HepG2 (cell line): Measurements from ENCODE around the gene SNX7. TPM values are rescaled to one million over a fixed set of nuclear protein-coding genes. Genes with fewer than 3 reads are reported as not detected.

Experiments
- ATAC-seq: fragments of 200-7000 bp; cut with Tn5 transposase; 3 replicates; pipeline ENCODE4 v1.9.1; 2020; ENCODE audit warnings: mild to moderate bottlenecking, moderate library complexity
- BruUV-seq: library from RNA; stranded (reverse); fragments of 400-500 nt; replicated peaks from 2 replicates; lab custom pipeline; 2021; lab: Mats Ljungman, UMichigan
- CTCF ChIA-PET: fragments of 300-600 bp; formaldehyde crosslinking; extraction: SDS; loops from one replicate; lab custom pipeline; 2021; ENCODE audit warnings: low total read pairs, inconsistent platforms, low intra/inter-chr PET ratio; lab: Yijun Ruan, JAX
- POLR2A ChIA-PET: fragments of 350-600 bp; sonication (Branson Sonifier 250); formaldehyde crosslinking; loops from one replicate; lab custom pipeline; 2020; ENCODE audit warnings: antibody characterized with exemption, inconsistent platforms; lab: Yijun Ruan, JAX
- DNase-seq: peaks from one replicate; pipeline ENCODE4 v3.0.0-alpha.2; 2015; ENCODE audit warnings: low spot score
- FAIRE-seq: peaks from 3 replicates; lab custom pipeline; 2011; peaks lifted over from hg19 to GRCh38; lab: Jason Lieb, UNC
- H2AFZ ChIP-seq: one replicate; pipeline ENCODE4 v1.6.1; 2011; ENCODE audit warnings: low read length, inconsistent platforms
- H3K27ac ChIP-seq: fragments of 300-600 bp; 3 replicates; pipeline ENCODE4 v1.8.0; 2011; ENCODE audit warnings: mixed run types, mild to moderate bottlenecking, mixed read lengths, low read length, inconsistent platforms; ENCODE audit not compliant: insufficient read depth; ENCODE audit errors: extremely low read length
- H3K27me3 ChIP-seq, 2 experiments: fragments of 200-600 bp in 1 of 2; 2 replicates in 1 of 2; 3 replicates in 1 of 2; pipeline versions ENCODE4 v1.6.0 to v1.8.0; 2011; ENCODE audit warnings: low read length in 2 of 2, mild to moderate bottlenecking in 2 of 2, moderate library complexity in 2 of 2, inconsistent platforms in 1 of 2; ENCODE audit not compliant: insufficient read depth in 2 of 2, control insufficient read depth in 1 of 2
- H3K36me3 ChIP-seq, 2 experiments: fragments of 200-600 bp in 1 of 2; replicated peaks in 1 of 2; 2 replicates in 1 of 2; 3 replicates in 1 of 2; pipeline versions ENCODE4 v1.5.1 to v1.8.0; 2011; ENCODE audit warnings: low read length in 2 of 2, inconsistent platforms in 1 of 2; ENCODE audit not compliant: insufficient read depth in 2 of 2, control insufficient read depth in 1 of 2
- H3K4me1 ChIP-seq: 2 replicates; pipeline ENCODE4 v1.5.1; 2012; ENCODE audit warnings: low read length, inconsistent platforms; ENCODE audit not compliant: insufficient read depth
- H3K4me2 ChIP-seq: 2 replicates; pipeline ENCODE4 v1.6.0; 2011; ENCODE audit warnings: low read depth, low read length, inconsistent platforms
- H3K4me3 ChIP-seq, 3 experiments: fragments of 200-600 bp in 1 of 3; sonication (generic), shearing (Covaris generic) in 1 of 3; replicated peaks in 1 of 3; 2 replicates each; pipeline ENCODE4 v1.5.1; 2011 to 2016; ENCODE audit warnings: low read length in 3 of 3, inconsistent platforms in 2 of 3, low read depth in 2 of 3, mild to moderate bottlenecking in 2 of 3, control low read depth in 1 of 3, mixed read lengths in 1 of 3; ENCODE audit not compliant: insufficient read depth in 1 of 3
- H3K79me2 ChIP-seq: one replicate; pipeline ENCODE4 v1.6.1; 2011; ENCODE audit warnings: low read length, inconsistent platforms; ENCODE audit not compliant: insufficient read depth
- H3K9ac ChIP-seq: 2 replicates; pipeline ENCODE4 v1.6.0; 2011; ENCODE audit warnings: mild to moderate bottlenecking, low read depth, low read length, inconsistent platforms; ENCODE audit not compliant: insufficient read depth
- H3K9me3 ChIP-seq: 2 replicates; pipeline ENCODE4 v1.5.1; 2012; ENCODE audit warnings: mild to moderate bottlenecking, low read length
- H4K20me1 ChIP-seq: 2 replicates; pipeline ENCODE4 v1.6.0; 2011; ENCODE audit warnings: inconsistent platforms, mild to moderate bottlenecking, low read length, moderate library complexity; ENCODE audit not compliant: insufficient read depth
- BCL3 ChIP-seq: sonication (generic); formaldehyde crosslinking; IDR thresholded peaks from 2 replicates; pipeline ENCODE4 v1.5.1; 2020; ENCODE audit warnings: mild to moderate bottlenecking, missing genetic modification reagents, moderate library complexity
- BHLHE40 ChIP-seq: IDR thresholded peaks from 2 replicates; pipeline ENCODE4 v1.6.1; 2011; ENCODE audit warnings: low read length, improper control_type of control experiment
- CCDC6 ChIP-seq: sonication (generic); formaldehyde crosslinking; IDR thresholded peaks from 2 replicates; pipeline ENCODE4 v1.8.1; 2022; ENCODE audit warnings: mild to moderate bottlenecking, missing genetic modification reagents, moderate library complexity
- CREB3 ChIP-seq: sonication (generic); formaldehyde crosslinking; IDR thresholded peaks from 2 replicates; pipeline ENCODE4 v1.5.0; 2020; ENCODE audit warnings: missing genetic modification reagents
- CREM ChIP-seq, 2 experiments: sonication (generic) in 1 of 2; formaldehyde crosslinking in 1 of 2; IDR thresholded peaks; 2 replicates each; pipeline versions ENCODE4 v1.4.0 to v1.6.1; 2016 to 2020; ENCODE audit warnings: antibody characterized with exemption in 1 of 2, mild to moderate bottlenecking in 1 of 2, missing genetic modification reagents in 1 of 2
- ETV5 ChIP-seq: IDR thresholded peaks from 2 replicates; pipeline ENCODE4 v1.6.1; 2018; ENCODE audit warnings: missing biosample characterization, missing genetic modification reagents, inconsistent platforms, borderline replicate concordance
- MEIS1 ChIP-seq: sonication (generic); formaldehyde crosslinking; IDR thresholded peaks from 2 replicates; pipeline ENCODE4 v1.9.0; 2021; ENCODE audit warnings: mild to moderate bottlenecking, missing genetic modification reagents, moderate library complexity, borderline replicate concordance
- MXD4 ChIP-seq: IDR thresholded peaks from 2 replicates; pipeline ENCODE4 v1.6.1; 2016; ENCODE audit warnings: mild to moderate bottlenecking, missing biosample characterization, missing genetic modification reagents
- PAF1 ChIP-seq: IDR thresholded peaks from 2 replicates; pipeline ENCODE4 v1.6.1; 2016; ENCODE audit warnings: missing genetic modification reagents, missing compliant biosample characterization
- ZBED4 ChIP-seq: sonication (generic); formaldehyde crosslinking; IDR thresholded peaks from 2 replicates; pipeline ENCODE4 v1.4.0; 2020; ENCODE audit warnings: missing genetic modification reagents, borderline replicate concordance
- ZNF30 ChIP-seq: sonication (generic); formaldehyde crosslinking; IDR thresholded peaks from 2 replicates; pipeline ENCODE4 v1.5.0; 2020; ENCODE audit warnings: mild to moderate bottlenecking, missing genetic modification reagents
- ZNF687 ChIP-seq: sonication (generic); formaldehyde crosslinking; IDR thresholded peaks from 2 replicates; pipeline ENCODE4 v1.5.1; 2020; ENCODE audit warnings: mild to moderate bottlenecking, missing genetic modification reagents, moderate library complexity
- WGBS: methylation state at CpG from one replicate; pipeline ENCODE4 v1.1.6; 2017; ENCODE audit warnings: low lambda C conversion rate; 5-methylcytosine and 5-hydroxymethylcytosine counted together
- in situ Hi-C: cut with HindIII; loops from 2 replicates; pipeline ENCODE4 v1.10.0; 2017; ENCODE audit warnings: low pct_unique_long_range_greater_than_20kb; ENCODE audit not compliant: extremely low pct_ligation_motif_present
- intact Hi-C: fragments of 100-400 bp; cut with micrococcal nuclease; formaldehyde crosslinking; loops from one replicate; pipeline ENCODE4 v1.10.0; 2022; ENCODE audit not compliant: unreplicated experiment
- polyA plus RNA-seq, 8 experiments: library from polyadenylated mRNA; depleted of rRNA in 3 of 8; stranded (reverse) in 7 of 8; unstranded in 1 of 8; fragments of >200 nt; fragmentation: Illumina TruSeq in 4 of 8; extraction: Trizol in 4 of 8; gene quantifications; 2 replicates each; pipeline versions ENCODE4 v1.2.1 to v1.2.3, GENCODE V29; 2011 to 2016; ENCODE audit warnings: low read depth in 4 of 8, missing spikeins in 1 of 8, mixed read lengths in 1 of 8; ENCODE audit not compliant: insufficient read depth in 1 of 8
- total RNA-seq, 5 experiments: library from RNA; depleted of rRNA; stranded (reverse); fragments of >200 nt; fragmentation: Illumina TruSeq; extraction: Trizol; gene quantifications; 2 replicates each; pipeline ENCODE4 v1.2.3, GENCODE V29; 2016; ENCODE audit warnings: low read depth in 1 of 5

SNX7 gene
- total and polyA plus RNA-seq, 2 of the 13 experiments (the other 11 are each of a cell fraction or from before 2014, with no cell fraction given) = 14.3 to 33.5 TPM

- ChIA-PET POLR2A (no interaction called here), CTCF (no interaction called here)
- Histone ChIP-seq H3K27me3 (no peaks in the 10 kb centered on the region), H2AFZ (no peak overlapping the region), H3K79me2 (no peaks in the 10 kb centered on the region), H3K36me3 (peaks cover 1 to 7% of the 10 kb centered on the region in 2 experiments; a peak in 4 of 5 replicates), H3K4me1 (no peaks in the 10 kb centered on the region), H3K4me2 (no peak overlapping the region), H3K9me3 (no peaks in the 10 kb centered on the region), H3K4me3 (no peak overlapping the region), H3K27ac (no peak overlapping the region), H4K20me1 (no peaks in the 10 kb centered on the region), H3K9ac (no peak overlapping the region)
- no peak for DNase-seq
- 98% methylated on average over 2 of the region's 2 CpGs for WGBS
- in situ Hi-C loops (no loop called here), intact Hi-C loops (no loop called here)
- BruUV-seq = no TSS peak
- no peak for FAIRE-seq
- no peak for ATAC-seq
- TF ChIP-seq BHLHE40 (no peak), MXD4 (CRISPR knock-in tag) (no peak), ZNF687 (CRISPR knock-in tag) (no peak), ZBED4 (CRISPR knock-in tag) (no peak), CCDC6 (CRISPR knock-in tag) (no peak), CREB3 (no peak), ETV5 (CRISPR knock-in tag) (no peak), ZNF30 (no peak), PAF1 (no peak), MEIS1 (CRISPR knock-in tag) (no peak), CREM (IDR thresholded peaks at IDR 0.05) (no peak), CREM (CRISPR knock-in tag; IDR thresholded peaks at IDR 0.05) (no peak), BCL3 (CRISPR knock-in tag) (no peak)
Measured at GRCh38 chr1:98688110-98688739, 26.7 kb downstream of the SNX7 start.
